HEK293 (cell line): ENCODE data around the gene TMF1.

Source experiments
- CTCF ChIA-PET: fragments of 350-600 bp; formaldehyde crosslinking; extraction: SDS; loops from one replicate; lab custom pipeline; 2021; ENCODE audit warnings: antibody characterized with exemption; lab: Yijun Ruan, JAX
- POLR2A ChIA-PET: fragments of 300-600 bp; formaldehyde crosslinking; extraction: SDS; loops from one replicate; lab custom pipeline; 2020; ENCODE audit warnings: antibody characterized with exemption, inconsistent platforms; lab: Yijun Ruan, JAX
- H3K27ac ChIP-seq: fragments of 200-500 bp; sonication (Bioruptor generic); 2 replicates; pipeline ENCODE4 v1.5.1; 2014; ENCODE audit warnings: low read depth, low read length, control low read depth, inconsistent platforms; ENCODE audit errors: extremely low read depth
- H3K36me3 ChIP-seq, 2 experiments: fragments of 200-500 bp in 1 of 2; sonication (Bioruptor generic) in 1 of 2; 1 replicate in 1 of 2; 2 replicates in 1 of 2; pipeline ENCODE4 v1.5.1; 2014 to 2017; ENCODE audit warnings: inconsistent platforms in 2 of 2, low read length in 2 of 2; ENCODE audit not compliant: control insufficient read depth in 2 of 2, insufficient read depth in 1 of 2
- H3K4me1 ChIP-seq: fragments of 200-500 bp; sonication (Bioruptor generic); 2 replicates; pipeline ENCODE4 v1.5.1; 2014; ENCODE audit warnings: mild to moderate bottlenecking, low read length, inconsistent platforms; ENCODE audit not compliant: control insufficient read depth, insufficient read depth
- H3K4me3 ChIP-seq: 2 replicates; pipeline ENCODE4 v1.5.1; 2011; ENCODE audit warnings: low read depth, mild to moderate bottlenecking, control low read depth, low read length, moderate library complexity
- H3K9me3 ChIP-seq: fragments of 200-500 bp; sonication (Bioruptor generic); 2 replicates; pipeline ENCODE4 v1.5.1; 2014; ENCODE audit warnings: low read depth, low read length, inconsistent platforms; ENCODE audit not compliant: control insufficient read depth, insufficient read depth
- BCL11A ChIP-seq: fragments of 450-650 bp; formaldehyde crosslinking; IDR thresholded peaks from 2 replicates; pipeline ENCODE4 v1.5.1; 2016; ENCODE audit warnings: low read depth, missing biosample characterization, missing genetic modification characterization
- BCL6B ChIP-seq: fragments of 450-650 bp; formaldehyde crosslinking; IDR thresholded peaks from 2 replicates; pipeline ENCODE4 v1.5.1; 2017; ENCODE audit warnings: missing biosample characterization, missing genetic modification characterization
- GLI2 ChIP-seq: fragments of 450-650 bp; formaldehyde crosslinking; IDR thresholded peaks from 2 replicates; pipeline ENCODE4; 2017; ENCODE audit warnings: missing biosample characterization, missing genetic modification characterization, low read depth, borderline replicate concordance
- GLIS2 ChIP-seq: fragments of 450-650 bp; formaldehyde crosslinking; IDR thresholded peaks from 2 replicates; pipeline ENCODE4 v1.5.1; 2016; ENCODE audit warnings: missing biosample characterization, missing genetic modification characterization
- HOXC10 ChIP-seq: sonication (generic); formaldehyde crosslinking; IDR thresholded peaks from 2 replicates; pipeline ENCODE4 v1.8.1; 2023; ENCODE audit warnings: mild to moderate bottlenecking, missing genetic modification reagents
- YY1 ChIP-seq: fragments of 450-650 bp; formaldehyde crosslinking; IDR thresholded peaks from 2 replicates; pipeline ENCODE4 v1.5.1; 2018; ENCODE audit warnings: missing biosample characterization, missing genetic modification characterization
- ZBTB10 ChIP-seq: fragments of 450-650 bp; formaldehyde crosslinking; IDR thresholded peaks from 2 replicates; pipeline ENCODE4 v1.5.1; 2016; ENCODE audit warnings: missing biosample characterization, missing genetic modification characterization
- ZNF146 ChIP-seq: fragments of 450-650 bp; formaldehyde crosslinking; IDR thresholded peaks from 2 replicates; pipeline ENCODE4 v1.5.1; 2016; ENCODE audit warnings: missing biosample characterization, missing genetic modification characterization
- ZNF2 ChIP-seq: fragments of 450-650 bp; formaldehyde crosslinking; IDR thresholded peaks from 2 replicates; pipeline ENCODE4 v1.5.1; 2016; ENCODE audit warnings: missing biosample characterization, missing genetic modification characterization
- ZNF24 ChIP-seq: fragments of 450-650 bp; formaldehyde crosslinking; IDR thresholded peaks from 2 replicates; pipeline ENCODE4 v1.5.1; 2016; ENCODE audit warnings: missing biosample characterization, missing genetic modification characterization
- ZNF391 ChIP-seq: fragments of 450-650 bp; formaldehyde crosslinking; IDR thresholded peaks from 2 replicates; pipeline ENCODE4 v1.5.1; 2016; ENCODE audit warnings: low read depth, missing biosample characterization, missing genetic modification characterization, borderline replicate concordance
- ZNF514 ChIP-seq: fragments of 450-650 bp; formaldehyde crosslinking; IDR thresholded peaks from 2 replicates; pipeline ENCODE4 v1.5.1; 2016; ENCODE audit warnings: missing biosample characterization, missing genetic modification characterization
- ZNF660 ChIP-seq: fragments of 450-650 bp; IDR thresholded peaks from 2 replicates; pipeline ENCODE4 v1.5.1; 2018; ENCODE audit warnings: missing biosample characterization, mild to moderate bottlenecking, missing genetic modification characterization
- ZNF747 ChIP-seq: fragments of 450-650 bp; formaldehyde crosslinking; IDR thresholded peaks from 2 replicates; pipeline ENCODE4 v1.5.1; 2016; ENCODE audit warnings: missing biosample characterization, missing genetic modification characterization
- ZNF777 ChIP-seq: fragments of 450-650 bp; formaldehyde crosslinking; IDR thresholded peaks from 2 replicates; pipeline ENCODE4 v1.5.1; 2017; ENCODE audit warnings: missing biosample characterization, missing genetic modification characterization, borderline replicate concordance
- ZNF791 ChIP-seq: fragments of 450-650 bp; formaldehyde crosslinking; IDR thresholded peaks from 2 replicates; pipeline ENCODE4 v1.5.1; 2016; ENCODE audit warnings: missing biosample characterization, missing genetic modification characterization
- ZNF830 ChIP-seq: fragments of 450-650 bp; IDR thresholded peaks from 2 replicates; pipeline ENCODE4 v1.5.0; 2018; ENCODE audit warnings: missing biosample characterization, missing genetic modification characterization, low read depth, mild to moderate bottlenecking, moderate library complexity
- TF ChIP-seq, protein P1 (sequence below): fragments of 450-650 bp; formaldehyde crosslinking; IDR thresholded peaks from 2 replicates; pipeline ENCODE4 v1.5.1; 2016; ENCODE audit warnings: missing biosample characterization, missing genetic modification characterization
- TF ChIP-seq, protein P2 (sequence below): fragments of 450-650 bp; formaldehyde crosslinking; IDR thresholded peaks from 2 replicates; pipeline ENCODE4 v1.5.1; 2016; ENCODE audit warnings: missing biosample characterization, missing genetic modification characterization
- TF ChIP-seq, protein P3 (sequence below): fragments of 450-650 bp; formaldehyde crosslinking; IDR thresholded peaks from 2 replicates; pipeline ENCODE4; 2016; ENCODE audit warnings: missing biosample characterization, missing genetic modification characterization

Gene TMF1

GRCh38 chr3:69033470-69033869 lies 18.7 kb downstream of the TMF1 start:
- H3K9me3 ChIP-seq, result no peaks in the 10 kb centered on the region
- TF ChIP-seq ZNF391 (tag by site-specific recombination), result no peak
- no peak for TF ChIP-seq YY1 (tag by site-specific recombination)
- TF ChIP-seq, protein P1, sequence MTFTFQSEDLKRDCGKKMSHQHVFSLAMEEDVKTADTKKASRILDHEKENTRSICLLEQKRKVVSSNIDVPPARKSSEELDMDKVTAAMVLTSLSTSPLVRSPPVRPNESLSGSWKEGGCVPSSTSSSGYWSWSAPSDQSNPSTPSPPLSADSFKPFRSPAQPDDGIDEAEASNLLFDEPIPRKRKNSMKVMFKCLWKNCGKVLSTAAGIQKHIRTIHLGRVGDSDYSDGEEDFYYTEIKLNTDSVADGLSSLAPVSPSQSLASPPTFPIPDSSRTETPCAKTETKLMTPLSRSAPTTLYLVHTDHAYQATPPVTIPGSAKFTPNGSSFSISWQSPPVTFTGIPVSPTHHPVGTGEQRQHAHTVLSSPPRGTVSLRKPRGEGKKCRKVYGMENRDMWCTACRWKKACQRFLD, result no peak
- no peak for TF ChIP-seq ZNF660 (tag by site-specific recombination)
- no peak for TF ChIP-seq GLIS2 (tag by site-specific recombination)
- TF ChIP-seq ZNF24 (tag by site-specific recombination), result no peak
- no peak for TF ChIP-seq HOXC10 (CRISPR knock-in tag)
- TF ChIP-seq, protein P2, sequence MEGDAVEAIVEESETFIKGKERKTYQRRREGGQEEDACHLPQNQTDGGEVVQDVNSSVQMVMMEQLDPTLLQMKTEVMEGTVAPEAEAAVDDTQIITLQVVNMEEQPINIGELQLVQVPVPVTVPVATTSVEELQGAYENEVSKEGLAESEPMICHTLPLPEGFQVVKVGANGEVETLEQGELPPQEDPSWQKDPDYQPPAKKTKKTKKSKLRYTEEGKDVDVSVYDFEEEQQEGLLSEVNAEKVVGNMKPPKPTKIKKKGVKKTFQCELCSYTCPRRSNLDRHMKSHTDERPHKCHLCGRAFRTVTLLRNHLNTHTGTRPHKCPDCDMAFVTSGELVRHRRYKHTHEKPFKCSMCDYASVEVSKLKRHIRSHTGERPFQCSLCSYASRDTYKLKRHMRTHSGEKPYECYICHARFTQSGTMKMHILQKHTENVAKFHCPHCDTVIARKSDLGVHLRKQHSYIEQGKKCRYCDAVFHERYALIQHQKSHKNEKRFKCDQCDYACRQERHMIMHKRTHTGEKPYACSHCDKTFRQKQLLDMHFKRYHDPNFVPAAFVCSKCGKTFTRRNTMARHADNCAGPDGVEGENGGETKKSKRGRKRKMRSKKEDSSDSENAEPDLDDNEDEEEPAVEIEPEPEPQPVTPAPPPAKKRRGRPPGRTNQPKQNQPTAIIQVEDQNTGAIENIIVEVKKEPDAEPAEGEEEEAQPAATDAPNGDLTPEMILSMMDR (tag by site-specific recombination), result no peak
- TF ChIP-seq ZBTB10 (tag by site-specific recombination), result no peak
- no peak for TF ChIP-seq ZNF777 (tag by site-specific recombination)
- no peak for TF ChIP-seq ZNF747 (tag by site-specific recombination)
- no peak for TF ChIP-seq GLI2
- no peak for TF ChIP-seq ZNF830 (tag by site-specific recombination)
- TF ChIP-seq BCL11A (tag by site-specific recombination), result no peak
- no peak for TF ChIP-seq ZNF146 (tag by site-specific recombination)
- no peak for TF ChIP-seq ZNF791 (tag by site-specific recombination)
- no peak for TF ChIP-seq ZNF2 (tag by site-specific recombination)
- no peak for TF ChIP-seq ZNF514 (tag by site-specific recombination)
- no peak for TF ChIP-seq BCL6B (tag by site-specific recombination)
- TF ChIP-seq, protein P3, sequence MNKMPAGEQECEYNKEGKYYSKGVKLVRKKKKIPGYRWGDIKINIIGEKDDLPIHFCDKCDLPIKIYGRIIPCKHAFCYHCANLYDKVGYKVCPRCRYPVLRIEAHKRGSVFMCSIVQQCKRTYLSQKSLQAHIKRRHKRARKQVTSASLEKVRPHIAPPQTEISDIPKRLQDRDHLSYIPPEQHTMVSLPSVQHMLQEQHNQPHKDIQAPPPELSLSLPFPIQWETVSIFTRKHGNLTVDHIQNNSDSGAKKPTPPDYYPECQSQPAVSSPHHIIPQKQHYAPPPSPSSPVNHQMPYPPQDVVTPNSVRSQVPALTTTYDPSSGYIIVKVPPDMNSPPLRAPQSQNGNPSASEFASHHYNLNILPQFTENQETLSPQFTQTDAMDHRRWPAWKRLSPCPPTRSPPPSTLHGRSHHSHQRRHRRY, result no peak
- ChIA-PET POLR2A (no interaction called here), CTCF (no interaction called here)
- no peak overlapping the region for H3K27ac ChIP-seq
- H3K4me1 ChIP-seq, result no peaks in the 10 kb centered on the region
- no peak overlapping the region for H3K4me3 ChIP-seq
- H3K36me3 ChIP-seq, result peaks cover 14 to 77% of the 10 kb centered on the region in 2 experiments
